SK-N-SH treated with all-trans-retinoic acid at 6 μM for 48 hours (cell line): ENCODE data around the gene GGT5.
A peak's percentile ranks its signal among the peaks of the same experiment; 100 is the strongest.

ENCODE experiments used
- ATAC-seq: fragments of 200-7000 bp; cut with Tn5 transposase; 3 replicates; pipeline ENCODE4 v1.9.1; 2020; ENCODE audit warnings: mild to moderate bottlenecking, moderate library complexity
- ARNTL ChIP-seq: fragments of 450-650 bp; formaldehyde crosslinking; IDR thresholded peaks from 2 replicates; pipeline ENCODE4 v1.5.0; 2020; ENCODE audit warnings: low read depth, mild to moderate bottlenecking, moderate library complexity, borderline replicate concordance
- CREB5 ChIP-seq: fragments of 250-450 bp; sonication (Bioruptor Pico); IDR thresholded peaks from 2 replicates; pipeline ENCODE4 v1.5.1; 2020; ENCODE audit warnings: low read depth, mild to moderate bottlenecking, moderate library complexity
- CSDC2 ChIP-seq: fragments of 250-450 bp; sonication (Bioruptor Pico); IDR thresholded peaks from 2 replicates; pipeline ENCODE4 v1.5.0; 2020; ENCODE audit warnings: mild to moderate bottlenecking, moderate library complexity
- CSRNP3 ChIP-seq: fragments of 250-450 bp; sonication (Bioruptor Pico); IDR thresholded peaks from 2 replicates; pipeline ENCODE4 v1.5.1; 2021; ENCODE audit warnings: mild to moderate bottlenecking, moderate library complexity
- GLIS3 ChIP-seq: fragments of 250-450 bp; sonication (Bioruptor Pico); IDR thresholded peaks from 2 replicates; pipeline ENCODE4 v1.5.0; 2020; ENCODE audit warnings: mild to moderate bottlenecking, moderate library complexity
- ISL1 ChIP-seq: fragments of 250-450 bp; sonication (Bioruptor Pico); IDR thresholded peaks from 2 replicates; pipeline ENCODE4 v2.1.2; 2022; ENCODE audit warnings: mild to moderate bottlenecking, moderate library complexity
- OSR1 ChIP-seq: fragments of 250-450 bp; sonication (Bioruptor Pico); IDR thresholded peaks from 2 replicates; pipeline ENCODE4 v1.8.0; 2022; ENCODE audit warnings: moderate library complexity, mild to moderate bottlenecking, inconsistent platforms
- PATZ1 ChIP-seq: fragments of 250-450 bp; sonication (Bioruptor Pico); IDR thresholded peaks from 2 replicates; pipeline ENCODE4 v1.8.0; 2020; ENCODE audit warnings: mild to moderate bottlenecking, moderate library complexity, borderline replicate concordance
- PPARA ChIP-seq: fragments of 250-450 bp; sonication (Bioruptor Pico); IDR thresholded peaks from 2 replicates; pipeline ENCODE4 v1.5.0; 2020; ENCODE audit warnings: mild to moderate bottlenecking, borderline replicate concordance
- SNAI2 ChIP-seq: fragments of 250-450 bp; sonication (Bioruptor Pico); IDR thresholded peaks from 2 replicates; pipeline ENCODE4 v1.5.0; 2020; ENCODE audit warnings: mild to moderate bottlenecking, moderate library complexity
- TCF4 ChIP-seq: fragments of 250-450 bp; sonication (Bioruptor Pico); IDR thresholded peaks from 2 replicates; pipeline ENCODE4 v1.8.0; 2021; ENCODE audit warnings: mild to moderate bottlenecking, moderate library complexity, borderline replicate concordance
- TSHZ2 ChIP-seq: fragments of 250-450 bp; sonication (Bioruptor Pico); IDR thresholded peaks from 2 replicates; pipeline ENCODE4 v1.5.0; 2020; ENCODE audit warnings: mild to moderate bottlenecking, moderate library complexity
- ZC3H10 ChIP-seq: fragments of 250-450 bp; sonication (Bioruptor Pico); IDR thresholded peaks from 2 replicates; pipeline ENCODE4 v1.5.1; 2021; ENCODE audit warnings: mild to moderate bottlenecking, moderate library complexity
- ZNF565 ChIP-seq: fragments of 450-650 bp; formaldehyde crosslinking; conservative IDR thresholded peaks from 2 replicates; pipeline ENCODE4 v1.5.0; 2020; ENCODE audit warnings: low read depth, mild to moderate bottlenecking, moderate library complexity
- ZNF70 ChIP-seq: fragments of 450-650 bp; formaldehyde crosslinking; IDR thresholded peaks from 2 replicates; pipeline ENCODE4 v1.5.0; 2020; ENCODE audit warnings: mild to moderate bottlenecking, moderate library complexity
- ZNF8 ChIP-seq: fragments of 450-650 bp; formaldehyde crosslinking; IDR thresholded peaks from 2 replicates; pipeline ENCODE4 v1.5.0; 2020; ENCODE audit warnings: mild to moderate bottlenecking, moderate library complexity

GGT5 gene

GRCh38 chr22:24231706-24232105 lies 13.2 kb downstream of the GGT5 start:
- ATAC-seq, result no peak
- TF ChIP-seq GLIS3 (CRISPR knock-in tag) (no peak), ARNTL (CRISPR knock-in tag) (no peak), ZNF565 (CRISPR knock-in tag) (no peak), CSDC2 (CRISPR knock-in tag) (no peak), ZNF70 (no peak), OSR1 (no peak), ZNF8 (CRISPR knock-in tag) (no peak), PPARA (no peak)

- ATAC-seq, result peak; percentile 44; the same call in 2 of the 3 replicates
- TF ChIP-seq TSHZ2 (no peak), TCF4 (CRISPR knock-in tag) (no peak), PATZ1 (CRISPR knock-in tag) (no peak), CSRNP3 (CRISPR knock-in tag) (no peak)
Measured at GRCh38 chr22:24230911-24231656, 13.8 kb downstream of the GGT5 start.

GRCh38 chr22:24225951-24226350 lies 18.9 kb downstream of the GGT5 start:
- TF ChIP-seq OSR1 (no peak), ZNF8 (CRISPR knock-in tag) (no peak), ISL1 (CRISPR knock-in tag) (no peak), SNAI2 (CRISPR knock-in tag) (no peak), PPARA (no peak), ARNTL (CRISPR knock-in tag) (no peak), CSDC2 (CRISPR knock-in tag) (no peak), CREB5 (CRISPR knock-in tag) (no peak)
- ATAC-seq, result no peak

GRCh38 chr22:24225044-24225601 lies 19.8 kb downstream of the GGT5 start:
- TF ChIP-seq ZNF8 (CRISPR knock-in tag) (no peak), TCF4 (CRISPR knock-in tag) (no peak), ISL1 (CRISPR knock-in tag) (no peak), CSRNP3 (CRISPR knock-in tag) (no peak), PPARA (no peak), CREB5 (CRISPR knock-in tag) (no peak), ZC3H10 (no peak)
- TF ChIP-seq, all 23 proteins: peak for 0
- no peak for ATAC-seq
